GM12878 (cell line): ENCODE measurements around the gene ZNF662. TPM values are rescaled to one million over a fixed set of nuclear protein-coding genes. Genes with fewer than 3 reads are reported as not detected.

Experiments used
- ATAC-seq: fragments of 200-7000 bp; cut with Tn5 transposase; 3 replicates; pipeline ENCODE4 v1.9.1; 2020; ENCODE audit warnings: mild to moderate bottlenecking, moderate library complexity
- BruUV-seq: library from RNA; stranded (reverse); fragments of 400-500 nt; replicated peaks from 2 replicates; lab custom pipeline; 2021; lab: Mats Ljungman, UMichigan
- CTCF ChIA-PET: fragments of 300-600 bp; sonication (Branson Sonifier 250); formaldehyde crosslinking; extraction: SDS; loops from one replicate; lab custom pipeline; 2021; ENCODE audit warnings: inconsistent platforms; lab: Yijun Ruan, JAX
- POLR2A ChIA-PET: fragments of 350-600 bp; formaldehyde crosslinking; extraction: SDS; loops from one replicate; lab custom pipeline; 2021; ENCODE audit warnings: inconsistent platforms; lab: Charles Lee
- RAD21 ChIA-PET: fragments of 300-600 bp; sonication (Branson Sonifier 250); formaldehyde crosslinking; loops from one replicate; lab custom pipeline; 2023; ENCODE audit warnings: antibody characterized with exemption; ENCODE audit not compliant: unreplicated experiment; lab: Charles Lee
- SMC1A ChIA-PET: fragments of 300-600 bp; sonication (Branson Sonifier 250); formaldehyde crosslinking; loops from one replicate; lab custom pipeline; 2023; ENCODE audit not compliant: unreplicated experiment, uncharacterized antibody; lab: Charles Lee
- DNase-seq: peaks from one replicate; pipeline ENCODE4 v3.0.0-alpha.2; 2011; ENCODE audit warnings: low read depth, low spot score
- FAIRE-seq: peaks from 3 replicates; lab custom pipeline; 2011; peaks lifted over from hg19 to GRCh38; lab: Jason Lieb, UNC
- H2AFZ ChIP-seq: 2 replicates; pipeline ENCODE4 v1.6.0; 2011; ENCODE audit warnings: low read depth, low read length, control low read depth; ENCODE audit not compliant: control insufficient read depth
- H3K27ac ChIP-seq: 2 replicates; pipeline ENCODE4 v1.5.1; 2011; ENCODE audit warnings: control low read depth; ENCODE audit not compliant: control insufficient read depth, insufficient read depth
- H3K27me3 ChIP-seq, 2 experiments: replicated peaks in 1 of 2; 2 replicates each; pipeline versions ENCODE4 v1.6.0 to v1.6.1; 2011; ENCODE audit warnings: low read length in 1 of 2; ENCODE audit not compliant: control insufficient read depth in 2 of 2, insufficient read depth in 2 of 2
- H3K36me3 ChIP-seq, 2 experiments: 2 replicates each; pipeline ENCODE4 v1.5.1; 2011; ENCODE audit warnings: low read length in 1 of 2; ENCODE audit not compliant: control insufficient read depth in 2 of 2, insufficient read depth in 2 of 2
- H3K4me1 ChIP-seq: 2 replicates; pipeline ENCODE4 v1.6.1; 2011; ENCODE audit warnings: mild to moderate bottlenecking, low read length, moderate library complexity, mixed read lengths; ENCODE audit not compliant: control insufficient read depth, insufficient read depth
- H3K4me2 ChIP-seq: 2 replicates; pipeline ENCODE4 v1.6.0; 2011; ENCODE audit warnings: control low read depth; ENCODE audit not compliant: control insufficient read depth, insufficient read depth
- H3K4me3 ChIP-seq: fragments of 200-600 bp; sonication (generic); 2 replicates; pipeline ENCODE4 v1.5.1; 2016
- H3K79me2 ChIP-seq: 2 replicates; pipeline ENCODE4 v1.6.0; 2011; ENCODE audit warnings: low read length; ENCODE audit not compliant: control insufficient read depth, insufficient read depth
- H3K9ac ChIP-seq: 2 replicates; pipeline ENCODE4 v1.8.0; 2011; ENCODE audit warnings: low read length, control low read depth, mixed read lengths; ENCODE audit not compliant: control insufficient read depth, insufficient read depth
- H3K9me3 ChIP-seq: replicated peaks from 3 replicates; pipeline ENCODE4 v1.5.1; 2011; ENCODE audit warnings: mild to moderate bottlenecking, low read length; ENCODE audit not compliant: control insufficient read depth, insufficient read depth
- H4K20me1 ChIP-seq: 2 replicates; pipeline ENCODE4 v1.6.0; 2011; ENCODE audit not compliant: control insufficient read depth, insufficient read depth
- BMI1 ChIP-seq: fragments of 450-650 bp; IDR thresholded peaks from 2 replicates; pipeline ENCODE4 v1.6.1; 2016; ENCODE audit warnings: mild to moderate bottlenecking, moderate library complexity, borderline replicate concordance
- CEBPZ ChIP-seq: fragments of 150-350 bp; IDR thresholded peaks from 2 replicates; pipeline ENCODE4 v1.6.1; 2016; ENCODE audit warnings: low read depth, low read length
- CREM ChIP-seq: IDR thresholded peaks from 2 replicates; pipeline ENCODE4 v1.6.1; 2014; ENCODE audit warnings: antibody characterized with exemption, low read depth
- HDGF ChIP-seq: fragments of 450-650 bp; IDR thresholded peaks from 2 replicates; pipeline ENCODE4 v1.6.1; 2016; ENCODE audit warnings: antibody characterized with exemption
- IRF4 ChIP-seq: IDR thresholded peaks from 2 replicates; pipeline ENCODE4 v1.6.1; 2011; ENCODE audit warnings: low read depth, low read length
- JUND ChIP-seq: IDR thresholded peaks from 2 replicates; pipeline ENCODE4 v1.6.1; 2012; ENCODE audit warnings: low read depth, mild to moderate bottlenecking, low read length, improper control_type of control experiment, moderate library complexity
- MAX ChIP-seq: IDR thresholded peaks from 2 replicates; pipeline ENCODE4 v1.6.1; 2012; ENCODE audit warnings: low read depth, low read length, improper control_type of control experiment
- NFXL1 ChIP-seq: fragments of 450-650 bp; IDR thresholded peaks from 2 replicates; pipeline ENCODE4 v1.6.1; 2017; ENCODE audit warnings: antibody characterized with exemption, mild to moderate bottlenecking, borderline replicate concordance
- RAD51 ChIP-seq: fragments of 450-650 bp; IDR thresholded peaks from 2 replicates; pipeline ENCODE4 v1.6.1; 2016; ENCODE audit warnings: moderate library complexity, mild to moderate bottlenecking, inconsistent platforms
- RUNX3 ChIP-seq: IDR thresholded peaks from 2 replicates; pipeline ENCODE4 v1.6.1; 2012; ENCODE audit warnings: low read length, inconsistent platforms
- SIX5 ChIP-seq: IDR thresholded peaks from 2 replicates; pipeline ENCODE4 v1.6.1; 2011; ENCODE audit warnings: mild to moderate bottlenecking, low read depth, low read length, moderate library complexity; ENCODE audit not compliant: severe bottlenecking
- SP1 ChIP-seq: IDR thresholded peaks from one replicate; pipeline ENCODE4 v1.6.1; 2011; ENCODE audit warnings: low read depth, low read length
- TARDBP ChIP-seq: IDR thresholded peaks from 2 replicates; pipeline ENCODE4 v1.6.1; 2016; ENCODE audit warnings: borderline replicate concordance
- USF1 ChIP-seq: IDR thresholded peaks from 2 replicates; pipeline ENCODE4 v1.6.1; 2011; ENCODE audit warnings: borderline replicate concordance, low read depth, mild to moderate bottlenecking, moderate library complexity, mixed read lengths, low read length; ENCODE audit not compliant: insufficient read depth; ENCODE audit errors: extremely low read length
- ZBTB4 ChIP-seq: fragments of 450-650 bp; formaldehyde crosslinking; IDR thresholded peaks from 2 replicates; pipeline ENCODE4 v1.4.0; 2022; ENCODE audit warnings: mild to moderate bottlenecking, moderate library complexity
- ZNF274 ChIP-seq: IDR thresholded peaks from one replicate; pipeline ENCODE4 v1.8.0; 2011; ENCODE audit not compliant: insufficient read length, insufficient read depth
- WGBS: methylation state at CpG from one replicate; pipeline ENCODE4 v1.1.6; 2016; ENCODE audit warnings: low lambda C conversion rate; ENCODE audit not compliant: insufficient replicate concordance, insufficient coverage; ENCODE audit errors: missing lambda C conversion rate; 5-methylcytosine and 5-hydroxymethylcytosine counted together
- in situ Hi-C: fragments of 300-500 bp; cut with MboI; formaldehyde crosslinking; loops from 9 replicates; pipeline ENCODE4 v1.14.3; 2018; ENCODE audit warnings: mixed read lengths
- intact Hi-C: fragments of 100-400 bp; cut with micrococcal nuclease; formaldehyde crosslinking; loops from one replicate; pipeline ENCODE4 v1.14.2; 2022; ENCODE audit not compliant: unreplicated experiment
- polyA plus RNA-seq, 11 experiments: library from polyadenylated mRNA; depleted of rRNA in 4 of 11; unstranded in 6 of 11; stranded (reverse) in 5 of 11; fragments of >200 nt; fragmentation: Nextera tagmentation in 4 of 11; fragmentation: Illumina TruSeq in 1 of 11; extraction: Ambion mirVana in 4 of 11; extraction: Trizol in 1 of 11; gene quantifications; 1 replicate in 1 of 11; 2 replicates in 10 of 11; pipeline versions ENCODE4 v1.2.1 to v1.2.3, GENCODE V29; 2011 to 2016; ENCODE audit warnings: inconsistent platforms in 2 of 11, missing spikeins in 2 of 11, low read depth in 1 of 11
- total RNA-seq, 4 experiments: library from RNA; depleted of rRNA in 3 of 4; stranded (reverse); fragments of >200 nt in 3 of 4; fragmentation: Illumina TruSeq in 1 of 4; extraction: Trizol in 1 of 4; gene quantifications; 2 replicates each; pipeline versions ENCODE4 v1.2.1 to v1.2.3, GENCODE V29; 2013 to 2021
- TF ChIP-seq, protein P1 (sequence below): fragments of 450-650 bp; IDR thresholded peaks from 2 replicates; pipeline ENCODE4 v1.6.1; 2016; ENCODE audit warnings: mild to moderate bottlenecking

ZNF662 gene
- total and polyA plus RNA-seq, 10 of the 15 experiments (the other 5 are each of a cell fraction or from before 2014, with no cell fraction given) = not detected

DNA sequence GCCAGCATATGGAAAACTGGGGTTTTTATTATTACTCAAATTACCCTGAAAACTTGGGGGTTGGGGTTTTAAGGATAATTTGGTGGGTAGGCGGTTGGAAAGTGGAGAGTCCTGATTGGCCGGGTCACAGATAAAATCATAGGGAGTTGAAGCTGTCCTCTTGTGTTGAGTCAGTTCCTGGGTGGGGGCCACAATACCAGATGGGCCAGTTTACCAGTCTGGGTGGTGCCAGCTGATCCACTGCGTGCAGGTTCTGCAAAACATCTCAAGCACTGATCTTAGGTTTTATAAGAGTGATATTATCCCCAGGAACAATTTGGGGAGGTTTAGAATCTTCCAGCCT, 4.9 kb upstream of the ZNF662 start:
- no peaks in the 10 kb centered on the region for H3K4me1 ChIP-seq
- CTCF ChIA-PET = interaction anchor here (0.6 kb wide), 1 partner anchor 31 kb away, joined by 3 read pairs; no protein-coding TSS in a partner anchor
- peaks cover 0 to 6% of the 10 kb centered on the region in 2 experiments; a peak in 3 of 4 replicates for H3K27me3 ChIP-seq
- no peak overlapping the region for H3K27ac ChIP-seq
- no TSS peak for BruUV-seq
- POLR2A ChIA-PET = no interaction called here
- in situ Hi-C loops (no loop called here), intact Hi-C loops (no loop called here)
- 10% methylated on average over 3 of the region's 3 CpGs for WGBS
- no peaks in the 10 kb centered on the region for H3K36me3 ChIP-seq
- no peaks in the 10 kb centered on the region for H4K20me1 ChIP-seq
- no peak for FAIRE-seq
- H3K4me3 ChIP-seq = no peak overlapping the region
- H3K4me2 ChIP-seq = no peak overlapping the region
- no peak overlapping the region for H2AFZ ChIP-seq
- no peak for DNase-seq
- RAD21 ChIA-PET = no interaction called here
- SMC1A ChIA-PET = interaction anchor here (0.7 to 1.2 kb wide), 2 partner anchors 11 to 212 kb away, joined by 3 read pairs; no protein-coding TSS in a partner anchor
- no peaks in the 10 kb centered on the region for H3K79me2 ChIP-seq
- no peak overlapping the region for H3K9ac ChIP-seq
- no peaks in the 10 kb centered on the region; the same call in 2 of the 3 replicates for H3K9me3 ChIP-seq
- no peak for ATAC-seq
- no peak for TF ChIP-seq RUNX3
- no peak for TF ChIP-seq HDGF
- TF ChIP-seq USF1 = no peak
- no peak for TF ChIP-seq IRF4
- TF ChIP-seq BMI1 = no peak
- no peak for TF ChIP-seq JUND
- no peak for TF ChIP-seq MAX
- TF ChIP-seq, protein P1, sequence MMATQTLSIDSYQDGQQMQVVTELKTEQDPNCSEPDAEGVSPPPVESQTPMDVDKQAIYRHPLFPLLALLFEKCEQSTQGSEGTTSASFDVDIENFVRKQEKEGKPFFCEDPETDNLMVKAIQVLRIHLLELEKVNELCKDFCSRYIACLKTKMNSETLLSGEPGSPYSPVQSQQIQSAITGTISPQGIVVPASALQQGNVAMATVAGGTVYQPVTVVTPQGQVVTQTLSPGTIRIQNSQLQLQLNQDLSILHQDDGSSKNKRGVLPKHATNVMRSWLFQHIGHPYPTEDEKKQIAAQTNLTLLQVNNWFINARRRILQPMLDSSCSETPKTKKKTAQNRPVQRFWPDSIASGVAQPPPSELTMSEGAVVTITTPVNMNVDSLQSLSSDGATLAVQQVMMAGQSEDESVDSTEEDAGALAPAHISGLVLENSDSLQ = no peak
- TF ChIP-seq TARDBP = no peak
- TF ChIP-seq CREM = no peak
- no peak for TF ChIP-seq SIX5
- TF ChIP-seq RAD51 = no peak
- TF ChIP-seq CEBPZ = no peak
- TF ChIP-seq SP1 = no peak
- TF ChIP-seq ZNF274 = no peak
- TF ChIP-seq ZBTB4 = no peak
- TF ChIP-seq NFXL1 = no peak
